Skeletal muscle tissue (tissue), 4 donors: Measurements from ENCODE around the gene DSP. TPM values are rescaled to one million over a fixed set of nuclear protein-coding genes. Genes with fewer than 3 reads are reported as not detected.

Experiments used
- H3K27ac ChIP-seq: one replicate; pipeline ENCODE4 v1.7.0; 2013; ENCODE audit warnings: mild to moderate bottlenecking, low read depth, low read length, inconsistent platforms
- H3K27me3 ChIP-seq, 3 donors: one replicate each; pipeline ENCODE4 v1.7.0; 2013; ENCODE audit warnings: low read length in 3 of 3; ENCODE audit not compliant: control insufficient read depth in 3 of 3, insufficient read depth in 3 of 3
- H3K36me3 ChIP-seq, 3 donors: one replicate each; pipeline ENCODE4 v1.7.0; 2013; ENCODE audit warnings: low read length in 3 of 3; ENCODE audit not compliant: control insufficient read depth in 3 of 3, insufficient read depth in 3 of 3
- H3K4me1 ChIP-seq, 3 donors: one replicate each; pipeline ENCODE4 v1.7.0; 2013; ENCODE audit warnings: low read length in 3 of 3, mild to moderate bottlenecking in 3 of 3; ENCODE audit not compliant: control insufficient read depth in 3 of 3, insufficient read depth in 3 of 3
- H3K4me3 ChIP-seq, 3 donors: one replicate each; pipeline ENCODE4 v1.7.0; 2013; ENCODE audit warnings: low read length in 3 of 3
- H3K9ac ChIP-seq, 3 donors: one replicate each; pipeline ENCODE4 v1.7.0; 2013; ENCODE audit warnings: low read length in 3 of 3, mild to moderate bottlenecking in 3 of 3, moderate library complexity in 2 of 3, low read depth in 1 of 3
- H3K9me3 ChIP-seq, 3 donors: one replicate each; pipeline ENCODE4 v1.7.0; 2013; ENCODE audit warnings: low read length in 3 of 3; ENCODE audit not compliant: control insufficient read depth in 3 of 3
- total RNA-seq: library from RNA; depleted of rRNA; stranded (reverse); fragments of >200 nt; gene quantifications from one replicate; pipeline ENCODE4 v1.2.3, GENCODE V29; 2014
- donor health status: Osteomylitis.

Gene DSP
- total RNA-seq, 1 donor from 2014 or later = 3.1 TPM

GRCh38 chr6:7557652-7558051 is 16.2 kb downstream of the DSP start:
- peaks cover 10 to 24% (median 21%) of the 10 kb centered on the region in 3 donors for H3K27me3 ChIP-seq

GRCh38 chr6:7558781-7559180 is 17.3 kb downstream of the DSP start:
- Histone ChIP-seq H3K27me3 (peaks cover 10 to 24% (median 17%) of the 10 kb centered on the region in 3 donors), H3K4me1 (no peaks in the 10 kb centered on the region)

More at GRCh38 chr6:7557652-7558051, 16.2 kb downstream of the DSP start:
- Histone ChIP-seq H3K9me3 (no peaks in the 10 kb centered on the region), H3K4me1 (no peaks in the 10 kb centered on the region), H3K4me3 (no peak overlapping the region), H3K27ac (no peak overlapping the region), H3K9ac (no peak overlapping the region), H3K36me3 (no peaks in the 10 kb centered on the region)

GRCh38 chr6:7559196-7559595 is 17.7 kb downstream of the DSP start:
- no peaks in the 10 kb centered on the region for H3K4me1 ChIP-seq
- H3K27me3 ChIP-seq = peaks cover 10 to 24% (median 17%) of the 10 kb centered on the region in 3 donors
- no peak overlapping the region for H3K4me3 ChIP-seq
- no peak overlapping the region for H3K27ac ChIP-seq
- H3K36me3 ChIP-seq = no peaks in the 10 kb centered on the region
- H3K9ac ChIP-seq = no peak overlapping the region
- H3K9me3 ChIP-seq = no peaks in the 10 kb centered on the region

More at GRCh38 chr6:7558781-7559180, 17.3 kb downstream of the DSP start:
- Histone ChIP-seq H3K9me3 (no peaks in the 10 kb centered on the region), H3K27ac (no peak overlapping the region), H3K36me3 (no peaks in the 10 kb centered on the region), H3K4me3 (no peak overlapping the region), H3K9ac (no peak overlapping the region)

GRCh38 chr6:7559651-7560385 is 18.3 kb downstream of the DSP start:
- no peak overlapping the region for H3K27ac ChIP-seq

GRCh38 chr6:7561153-7561964 is 19.9 kb downstream of the DSP start:
- H3K36me3 ChIP-seq = no peaks in the 10 kb centered on the region
- H3K27ac ChIP-seq = no peak overlapping the region
- H3K9me3 ChIP-seq = no peaks in the 10 kb centered on the region
- no peak overlapping the region for H3K9ac ChIP-seq
- peaks cover 7 to 26% (median 12%) of the 10 kb centered on the region in 3 donors for H3K27me3 ChIP-seq
- H3K4me1 ChIP-seq = no peaks in the 10 kb centered on the region
- H3K4me3 ChIP-seq = no peak overlapping the region

More at GRCh38 chr6:7559651-7560385, 18.3 kb downstream of the DSP start:
- H3K9me3 ChIP-seq = no peaks in the 10 kb centered on the region
- no peak overlapping the region for H3K9ac ChIP-seq
- no peaks in the 10 kb centered on the region for H3K4me1 ChIP-seq
- H3K36me3 ChIP-seq = no peaks in the 10 kb centered on the region
- H3K4me3 ChIP-seq = no peak overlapping the region
- H3K27me3 ChIP-seq = peaks cover 10 to 24% (median 15%) of the 10 kb centered on the region in 3 donors

- no peak overlapping the region for H3K27ac ChIP-seq
- H3K36me3 ChIP-seq = no peaks in the 10 kb centered on the region
- no peak overlapping the region for H3K4me3 ChIP-seq
- no peaks in the 10 kb centered on the region for H3K4me1 ChIP-seq
- peaks cover 9 to 26% (median 12%) of the 10 kb centered on the region in 3 donors for H3K27me3 ChIP-seq
- no peaks in the 10 kb centered on the region for H3K9me3 ChIP-seq
- no peak overlapping the region for H3K9ac ChIP-seq
These were observed 21.3 kb downstream of the DSP start for GRCh38 chr6:7562769-7563168.

- Histone ChIP-seq H3K9ac (no peak overlapping the region), H3K9me3 (no peaks in the 10 kb centered on the region), H3K27ac (no peak overlapping the region), H3K4me3 (no peak overlapping the region), H3K4me1 (no peaks in the 10 kb centered on the region), H3K27me3 (peaks cover 10 to 20% (median 16%) of the 10 kb centered on the region in 3 donors), H3K36me3 (no peaks in the 10 kb centered on the region)
These were observed 24.6 kb downstream of the DSP start for GRCh38 chr6:7566107-7566506.

GRCh38 chr6:7566617-7567173 is 25.2 kb downstream of the DSP start:
- Histone ChIP-seq H3K9ac (no peak overlapping the region), H3K4me1 (no peaks in the 10 kb centered on the region), H3K4me3 (no peak overlapping the region), H3K9me3 (no peaks in the 10 kb centered on the region), H3K27me3 (peaks cover 4 to 17% (median 10%) of the 10 kb centered on the region in 3 donors), H3K36me3 (no peaks in the 10 kb centered on the region), H3K27ac (no peak overlapping the region)

- no peaks in the 10 kb centered on the region for H3K4me1 ChIP-seq
- H3K4me3 ChIP-seq = no peak overlapping the region
- no peak overlapping the region for H3K27ac ChIP-seq
- no peak overlapping the region for H3K9ac ChIP-seq
- no peaks in the 10 kb centered on the region for H3K36me3 ChIP-seq
- peaks cover 3 to 17% (median 5%) of the 10 kb centered on the region in 3 donors for H3K27me3 ChIP-seq
- no peaks in the 10 kb centered on the region for H3K9me3 ChIP-seq
These were observed 26.6 kb downstream of the DSP start for GRCh38 chr6:7568021-7568420.

- H3K27ac ChIP-seq = no peak overlapping the region
- no peak overlapping the region for H3K9ac ChIP-seq
- H3K9me3 ChIP-seq = no peaks in the 10 kb centered on the region
- peaks cover 3 to 17% (median 5%) of the 10 kb centered on the region in 3 donors for H3K27me3 ChIP-seq
- H3K4me1 ChIP-seq = no peaks in the 10 kb centered on the region
- no peak overlapping the region for H3K4me3 ChIP-seq
- H3K36me3 ChIP-seq = no peaks in the 10 kb centered on the region
These were observed 27.6 kb downstream of the DSP start for GRCh38 chr6:7569082-7569481.
